IMR-90 (cell line): Measurements from ENCODE around the gene TRIM46. TPM values are rescaled to one million over a fixed set of nuclear protein-coding genes. Genes with fewer than 3 reads are reported as not detected.

ENCODE experiments used
- ATAC-seq: fragments of 200-7000 bp; cut with Tn5 transposase; 2 replicates; pipeline ENCODE4 v1.9.1; 2020; ENCODE audit warnings: low read depth, mild to moderate bottlenecking, moderate library complexity
- BruUV-seq: library from RNA; stranded (reverse); fragments of 400-500 nt; replicated peaks from 2 replicates; lab custom pipeline; 2021; lab: Mats Ljungman, UMichigan
- CTCF ChIA-PET: fragments of 300-600 bp; formaldehyde crosslinking; extraction: SDS; loops from one replicate; lab custom pipeline; 2021; ENCODE audit warnings: antibody characterized with exemption; lab: Yijun Ruan, JAX
- POLR2A ChIA-PET: fragments of 300-600 bp; sonication (Branson Sonifier 250); formaldehyde crosslinking; loops from one replicate; lab custom pipeline; 2022; ENCODE audit warnings: antibody characterized with exemption; ENCODE audit not compliant: unreplicated experiment; lab: Charles Lee
- DNase-seq: peaks from one replicate; pipeline ENCODE4 v3.0.0; 2013
- H2AFZ ChIP-seq: replicated peaks from 2 replicates; pipeline ENCODE3; 2013; ENCODE audit warnings: low read length, mild to moderate bottlenecking; ENCODE audit not compliant: poor library complexity
- H2AK5ac ChIP-seq: 2 replicates; pipeline ENCODE4 v1.6.1; 2013; ENCODE audit warnings: low read depth, low read length, inconsistent platforms
- H2AK9ac ChIP-seq: replicated peaks from 2 replicates; pipeline ENCODE3; 2013; ENCODE audit warnings: mild to moderate bottlenecking, low read depth, low read length, moderate library complexity; ENCODE audit not compliant: poor library complexity
- H2BK120ac ChIP-seq: 2 replicates; pipeline ENCODE4 v1.6.1; 2013; ENCODE audit warnings: low read depth, low read length, inconsistent platforms
- H2BK15ac ChIP-seq: 3 replicates; pipeline ENCODE4 v1.6.1; 2013; ENCODE audit warnings: low read depth, low read length, inconsistent platforms
- H2BK20ac ChIP-seq: 2 replicates; pipeline ENCODE4 v1.6.1; 2013; ENCODE audit warnings: low read depth, mild to moderate bottlenecking, inconsistent platforms, low read length, moderate library complexity
- H2BK5ac ChIP-seq: 2 replicates; pipeline ENCODE4 v1.6.1; 2013; ENCODE audit warnings: mild to moderate bottlenecking, low read depth, low read length, inconsistent platforms; ENCODE audit not compliant: poor library complexity, severe bottlenecking
- H3K14ac ChIP-seq: replicated peaks from 2 replicates; pipeline ENCODE4 v1.6.1; 2013; ENCODE audit warnings: low read depth, low read length, inconsistent platforms
- H3K18ac ChIP-seq: 2 replicates; pipeline ENCODE4 v1.6.1; 2013; ENCODE audit warnings: low read depth, low read length, control low read depth
- H3K23ac ChIP-seq: 2 replicates; pipeline ENCODE4 v1.6.1; 2013; ENCODE audit warnings: low read depth, low read length, inconsistent platforms
- H3K27ac ChIP-seq: 2 replicates; pipeline ENCODE4 v1.5.1; 2013; ENCODE audit warnings: mild to moderate bottlenecking, control low read depth, low read length; ENCODE audit not compliant: insufficient read depth
- H3K27me3 ChIP-seq: 2 replicates; pipeline ENCODE4 v1.6.1; 2013; ENCODE audit warnings: low read length; ENCODE audit not compliant: control insufficient read depth, insufficient read depth
- H3K36me3 ChIP-seq: 2 replicates; pipeline ENCODE4 v1.6.1; 2013; ENCODE audit warnings: low read length, mixed read lengths; ENCODE audit not compliant: control insufficient read depth, insufficient read depth
- H3K4ac ChIP-seq: 2 replicates; pipeline ENCODE4 v1.6.1; 2013; ENCODE audit warnings: low read depth, low read length, inconsistent platforms
- H3K4me1 ChIP-seq: 2 replicates; pipeline ENCODE4 v1.6.1; 2013; ENCODE audit warnings: low read length, mixed read lengths; ENCODE audit not compliant: control insufficient read depth, insufficient read depth
- H3K4me2 ChIP-seq: 2 replicates; pipeline ENCODE4 v1.6.1; 2013; ENCODE audit warnings: low read depth, mild to moderate bottlenecking, control low read depth, low read length, moderate library complexity
- H3K4me3 ChIP-seq: 2 replicates; pipeline ENCODE4 v1.5.1; 2013; ENCODE audit warnings: low read depth, mild to moderate bottlenecking, control low read depth, low read length, moderate library complexity; ENCODE audit not compliant: insufficient read depth
- H3K56ac ChIP-seq: 2 replicates; pipeline ENCODE4 v1.6.1; 2013; ENCODE audit warnings: low read length, inconsistent platforms; ENCODE audit not compliant: insufficient read depth; ENCODE audit errors: extremely low read depth
- H3K79me1 ChIP-seq, 2 experiments: 2 replicates each; pipeline ENCODE4 v1.6.1; 2013; ENCODE audit warnings: low read length in 2 of 2, inconsistent platforms in 1 of 2, low read depth in 1 of 2
- H3K9ac ChIP-seq: 2 replicates; pipeline ENCODE4 v1.6.1; 2013; ENCODE audit warnings: low read depth, low read length, control low read depth
- H3K9me1 ChIP-seq: 2 replicates; pipeline ENCODE4 v1.6.1; 2013; ENCODE audit warnings: low read length, inconsistent platforms; ENCODE audit not compliant: insufficient read depth
- H3K9me3 ChIP-seq: 2 replicates; pipeline ENCODE4 v1.6.1; 2013; ENCODE audit warnings: low read length; ENCODE audit not compliant: control insufficient read depth, insufficient read depth
- H4K20me1 ChIP-seq: 2 replicates; pipeline ENCODE4 v1.6.1; 2013; ENCODE audit warnings: low read length, inconsistent platforms; ENCODE audit not compliant: insufficient read depth
- H4K5ac ChIP-seq: 2 replicates; pipeline ENCODE4 v1.6.1; 2013; ENCODE audit warnings: mild to moderate bottlenecking, low read depth, low read length, control low read depth
- H4K8ac ChIP-seq, 2 experiments: 2 replicates each; pipeline ENCODE4 v1.6.1; 2013; ENCODE audit warnings: low read depth in 2 of 2, low read length in 2 of 2, control low read depth in 1 of 2, inconsistent platforms in 1 of 2
- H4K91ac ChIP-seq: 2 replicates; pipeline ENCODE4 v1.6.1; 2013; ENCODE audit warnings: low read depth, low read length, inconsistent platforms; ENCODE audit not compliant: insufficient read depth
- CHD1 ChIP-seq: IDR thresholded peaks from 2 replicates; pipeline ENCODE4 v1.6.1; 2012; ENCODE audit warnings: low read depth, low read length, improper control_type of control experiment
- MAZ ChIP-seq: IDR thresholded peaks from 2 replicates; pipeline ENCODE4 v1.6.1; 2012; ENCODE audit warnings: low read depth, mild to moderate bottlenecking, low read length, improper control_type of control experiment, moderate library complexity, borderline replicate concordance
- MXI1 ChIP-seq: IDR thresholded peaks from 2 replicates; pipeline ENCODE4 v1.6.1; 2012; ENCODE audit warnings: low read depth, mild to moderate bottlenecking, low read length, moderate library complexity, borderline replicate concordance
- RAD21 ChIP-seq: IDR thresholded peaks from 2 replicates; pipeline ENCODE4 v1.6.1; 2012; ENCODE audit warnings: low read length, improper control_type of control experiment
- RCOR1 ChIP-seq: IDR thresholded peaks from 2 replicates; pipeline ENCODE4 v1.6.1; 2012; ENCODE audit warnings: mild to moderate bottlenecking, low read length, improper control_type of control experiment; ENCODE audit not compliant: insufficient replicate concordance
- WGBS, 2 experiments: methylation state at CpG; one replicate each; pipeline versions ENCODE4 v1.1.5 to v1.1.7; 2013; ENCODE audit warnings: missing lambda C conversion rate in 2 of 2; ENCODE audit not compliant: insufficient read length in 1 of 2; ENCODE audit errors: extremely low coverage in 2 of 2; 5-methylcytosine and 5-hydroxymethylcytosine counted together
- dilution Hi-C: fragments of 300-500 bp; cut with HindIII; formaldehyde crosslinking; loops from one replicate; pipeline ENCODE4 v1.14.3; 2018; ENCODE audit warnings: low sequenced_read_pairs; ENCODE audit not compliant: unreplicated experiment
- in situ Hi-C: fragments of 300-500 bp; cut with MboI; formaldehyde crosslinking; loops from 3 replicates; pipeline ENCODE4 v1.14.3; 2019; ENCODE audit warnings: low sequenced_read_pairs, inconsistent platforms, mixed read lengths
- intact Hi-C: fragments of 100-400 bp; cut with micrococcal nuclease; formaldehyde crosslinking; loops from 2 replicates; pipeline ENCODE4 v1.10.0; 2022
- polyA plus RNA-seq, 3 experiments: library from polyadenylated mRNA; depleted of rRNA; stranded (reverse); fragments of >200 nt; gene quantifications; 2 replicates each; pipeline ENCODE4 v1.2.3, GENCODE V29; 2012; ENCODE audit warnings: low replicate concordance in 1 of 3
- total RNA-seq: library from RNA; depleted of rRNA; stranded (reverse); fragments of >200 nt; gene quantifications from 2 replicates; pipeline ENCODE4 v1.2.3, GENCODE V29; 2012

TRIM46 gene
- total and polyA plus RNA-seq, 2 of the 4 experiments (the other 2 are of a cell fraction): 2.3 to 6.2 TPM

- no peak overlapping the region for H2AK5ac ChIP-seq
- H3K9me1 ChIP-seq: peaks cover 19% of the 10 kb centered on the region
- no peak overlapping the region for H3K4ac ChIP-seq
- H3K4me1 ChIP-seq: peaks cover 17% of the 10 kb centered on the region
- POLR2A ChIA-PET: no interaction called here
- H4K91ac ChIP-seq: no peak overlapping the region
- ATAC-seq (no peak), DNase-seq (no peak)
- H3K27ac ChIP-seq: no peak overlapping the region
- no peaks in the 10 kb centered on the region for H3K27me3 ChIP-seq
- no peak overlapping the region for H2AFZ ChIP-seq
- CTCF ChIA-PET: no interaction called here
- dilution Hi-C loops (no loop called here), intact Hi-C loops (no loop called here), in situ Hi-C loops (no loop called here)
- no peak overlapping the region for H3K18ac ChIP-seq
- peaks cover 28% of the 10 kb centered on the region for H3K36me3 ChIP-seq
- no peak overlapping the region for H3K9ac ChIP-seq
- no TSS peak for BruUV-seq
- H3K4me3 ChIP-seq: no peak overlapping the region
- no peaks in the 10 kb centered on the region for H4K20me1 ChIP-seq
- no peak overlapping the region for H2BK5ac ChIP-seq
- no peak overlapping the region for H4K5ac ChIP-seq
- TF ChIP-seq MAZ: no peak
- TF ChIP-seq RCOR1: no peak
- TF ChIP-seq MXI1: no peak
- TF ChIP-seq CHD1: no peak
- TF ChIP-seq RAD21: no peak
- H2AK9ac ChIP-seq: no peak overlapping the region
- H3K56ac ChIP-seq: no peak overlapping the region
- no peaks in the 10 kb centered on the region for H3K9me3 ChIP-seq
- no peak overlapping the region for H3K14ac ChIP-seq
- peaks cover 13 to 30% of the 10 kb centered on the region in 2 experiments; a peak in 3 of 4 replicates for H3K79me1 ChIP-seq
- H3K23ac ChIP-seq: no peak overlapping the region
- H2BK20ac ChIP-seq: no peak overlapping the region
- no peak overlapping the region for H2BK15ac ChIP-seq
- 96% methylated on average over 16 of the region's 20 CpGs; no CpG with 5 or more reads in 1 of the 2 experiments for WGBS, 2 experiments
- no peak overlapping the region for H2BK120ac ChIP-seq
- no peak overlapping the region for H3K4me2 ChIP-seq
- H4K8ac ChIP-seq: no peak overlapping the region
Observed at GRCh38 chr1:155196893-155197638, 23.4 kb downstream of the TRIM46 start.
